T-helper 1 cell treated with Interleukin-12 subunit alpha and Interleukin-12 subunit beta and Interleukin-4 antibody, amounts not matched to agents 30 ng/mL and 1 ng/mL, for 36 hours (primary cell): ENCODE data around the gene RNF25. TPM values are rescaled to one million over a fixed set of nuclear protein-coding genes. Genes with fewer than 3 reads are reported as not detected.

Source experiments
- intact Hi-C: fragments of 100-400 bp; cut with micrococcal nuclease; formaldehyde crosslinking; loops from one replicate; pipeline ENCODE4 v1.15.1; 2024
- total RNA-seq: library from RNA; stranded (reverse); gene quantifications from 2 replicates; pipeline ENCODE4 v1.2.3, GENCODE V29; 2022

The RNF25 gene
- total RNA-seq, 1 donor from 2014 or later, result 26.9 TPM

GRCh38 chr2:218635719-218636118 is 36.1 kb downstream of the RNF25 start:
- intact Hi-C loops, result no loop called here

DNA sequence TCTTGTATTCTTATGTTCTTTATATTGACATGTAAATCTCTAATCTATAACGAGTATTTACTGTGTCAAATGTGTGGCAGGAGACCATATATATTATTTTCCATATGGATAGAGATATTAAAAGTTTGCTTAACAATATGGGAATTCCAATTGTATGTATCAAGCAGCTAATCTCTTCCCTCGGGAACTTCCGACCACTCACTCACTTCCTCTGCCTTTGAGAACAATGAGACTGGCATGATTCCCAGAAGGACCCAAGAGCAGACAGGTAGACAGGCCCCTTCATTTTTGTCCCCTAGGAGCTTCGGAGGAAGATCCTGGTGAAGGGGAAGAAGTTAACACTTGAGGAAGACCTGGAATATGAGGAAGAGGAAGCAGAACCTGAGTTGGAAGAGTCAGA is 40.0 kb downstream of the RNF25 start:
- intact Hi-C loops, result no loop called here

- intact Hi-C loops, result no loop called here
These were observed 43.9 kb downstream of the RNF25 start for GRCh38 chr2:218627939-218628338.

DNA sequence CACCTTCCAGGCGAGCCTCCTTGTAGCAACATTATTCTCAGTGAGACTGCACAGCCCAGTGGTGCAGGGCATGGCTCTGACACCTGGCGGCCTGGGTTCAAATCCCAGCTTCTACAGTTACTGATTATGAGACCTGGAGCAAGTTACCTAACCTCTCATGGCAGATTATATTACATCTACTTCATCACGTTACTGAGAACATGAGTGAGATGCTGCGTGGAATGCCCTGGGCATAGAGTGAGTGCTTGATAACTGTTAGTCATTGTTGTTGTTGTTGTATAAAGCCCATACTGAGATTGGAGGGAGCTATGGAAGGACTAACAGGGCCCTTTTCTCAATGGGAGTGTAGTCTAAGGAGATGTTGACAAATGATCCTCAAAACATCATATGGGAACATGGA is 45.4 kb downstream of the RNF25 start:
- intact Hi-C loops, result no loop called here

DNA sequence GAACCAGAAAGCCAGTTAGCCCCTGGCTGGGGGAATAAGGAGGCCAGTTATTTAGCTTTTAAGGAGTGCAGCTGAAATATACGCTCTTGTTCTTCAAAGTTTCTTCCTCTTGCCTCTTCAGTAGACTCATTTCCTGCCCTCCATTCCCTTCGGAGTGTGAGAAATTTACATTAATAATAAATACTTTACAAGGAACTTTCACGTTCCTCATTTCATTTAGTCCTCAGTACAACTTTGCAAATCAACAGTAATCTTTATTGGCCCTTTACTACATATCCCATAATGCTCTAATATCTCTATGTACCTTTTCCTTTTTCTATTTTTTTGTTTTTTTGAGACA is 48.5 kb downstream of the RNF25 start:
- intact Hi-C loops, result no loop called here

GRCh38 chr2:218622606-218623365 is 49.0 kb downstream of the RNF25 start:
- intact Hi-C loops, result no loop called here

DNA sequence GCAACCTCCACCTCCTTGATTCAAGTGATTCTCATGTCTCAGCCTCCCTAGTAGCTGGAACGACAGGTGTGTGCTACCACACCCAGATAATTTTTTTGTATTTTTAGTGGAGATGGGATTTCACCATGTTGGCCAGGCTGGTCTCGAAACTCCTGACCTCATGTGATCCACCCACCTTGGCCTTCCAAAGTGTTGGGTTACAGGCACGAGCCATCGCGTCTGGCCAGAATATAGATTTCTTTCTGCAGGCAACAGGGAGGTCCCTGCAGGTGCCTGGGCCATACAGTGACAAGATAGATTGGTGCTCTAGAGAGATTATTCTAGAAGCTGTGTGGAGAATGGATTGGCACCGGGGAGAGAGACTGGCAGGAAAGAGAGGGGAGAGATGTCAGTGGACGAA is 50.8 kb downstream of the RNF25 start:
- intact Hi-C loops, result no loop called here

- intact Hi-C loops, result no loop called here
These were observed 53.5 kb downstream of the RNF25 start for GRCh38 chr2:218618102-218618860.

- intact Hi-C loops, result no loop called here
These were observed 55.9 kb downstream of the RNF25 start for GRCh38 chr2:218615868-218616315.

Other genes starting within 250 kb of the RNF25 start
- gene USP37, start 103.7 kb downstream of the RNF25 start, total RNA-seq, result 30.3 and 32.8 TPM in 2 replicates
- gene CNOT9, start 103.2 kb downstream of the RNF25 start, total RNA-seq, result 105 and 109 TPM in 2 replicates
- gene PLCD4, start 64.1 kb downstream of the RNF25 start, total RNA-seq, result 0.49 and 0.64 TPM in 2 replicates
- gene ZNF142, start 12.4 kb downstream of the RNF25 start, total RNA-seq, result 57.0 and 59.0 TPM in 2 replicates
- 51.6 and 52.2 TPM in 2 replicates for gene BCS1L, start 12.3 kb downstream of the RNF25 start, total RNA-seq
- 16.6 and 17.6 TPM in 2 replicates for gene STK36, start 84 bp upstream of the RNF25 start, total RNA-seq
- 38.5 and 47.3 TPM in 2 replicates for gene TTLL4, start 38.8 kb upstream of the RNF25 start, total RNA-seq
- 0.12 and 0.17 TPM in 2 replicates for gene CYP27A1, start 110.1 kb upstream of the RNF25 start, total RNA-seq
- not detected in 2 replicates for gene PRKAG3, start 159.8 kb upstream of the RNF25 start, total RNA-seq
- not detected in 2 replicates for gene WNT6, start 187.8 kb upstream of the RNF25 start, total RNA-seq
- gene WNT10A, start 208.8 kb upstream of the RNF25 start, total RNA-seq, result 0.07 and 0.29 TPM in 2 replicates